Mucosa of rectum (tissue), 2 donors: ENCODE data around the gene EXOC7.

Source experiments
- H3K27ac ChIP-seq, 2 donors: one replicate each; pipeline ENCODE4 v1.7.0; 2013; ENCODE audit warnings: inconsistent platforms in 2 of 2, low read depth in 2 of 2, low read length in 2 of 2
- H3K27me3 ChIP-seq, 2 donors: one replicate each; pipeline ENCODE4 v1.7.0; 2013; ENCODE audit warnings: low read length in 2 of 2; ENCODE audit not compliant: control insufficient read depth in 2 of 2, insufficient read depth in 2 of 2
- H3K36me3 ChIP-seq, 2 donors: one replicate each; pipeline ENCODE4 v1.7.0; 2013; ENCODE audit warnings: low read length in 2 of 2; ENCODE audit not compliant: control insufficient read depth in 2 of 2, insufficient read depth in 2 of 2
- H3K4me1 ChIP-seq, 2 donors: one replicate each; pipeline ENCODE4 v1.7.0; 2013; ENCODE audit warnings: low read length in 2 of 2, mild to moderate bottlenecking in 1 of 2; ENCODE audit not compliant: control insufficient read depth in 2 of 2, insufficient read depth in 2 of 2
- H3K4me3 ChIP-seq, 2 donors: one replicate each; pipeline ENCODE4 v1.7.0; 2013; ENCODE audit warnings: low read length in 2 of 2
- H3K9ac ChIP-seq, 2 donors: one replicate each; pipeline ENCODE4 v1.7.0; 2013; ENCODE audit warnings: low read length in 2 of 2, low read depth in 1 of 2, mild to moderate bottlenecking in 1 of 2
- H3K9me3 ChIP-seq, 2 donors: one replicate each; pipeline ENCODE4 v1.7.0; 2013; ENCODE audit warnings: low read length in 2 of 2; ENCODE audit not compliant: control insufficient read depth in 2 of 2
- donor health status: healthy.
- donor health status: Normal muscosa, but diverticular disease.

The EXOC7 gene

DNA sequence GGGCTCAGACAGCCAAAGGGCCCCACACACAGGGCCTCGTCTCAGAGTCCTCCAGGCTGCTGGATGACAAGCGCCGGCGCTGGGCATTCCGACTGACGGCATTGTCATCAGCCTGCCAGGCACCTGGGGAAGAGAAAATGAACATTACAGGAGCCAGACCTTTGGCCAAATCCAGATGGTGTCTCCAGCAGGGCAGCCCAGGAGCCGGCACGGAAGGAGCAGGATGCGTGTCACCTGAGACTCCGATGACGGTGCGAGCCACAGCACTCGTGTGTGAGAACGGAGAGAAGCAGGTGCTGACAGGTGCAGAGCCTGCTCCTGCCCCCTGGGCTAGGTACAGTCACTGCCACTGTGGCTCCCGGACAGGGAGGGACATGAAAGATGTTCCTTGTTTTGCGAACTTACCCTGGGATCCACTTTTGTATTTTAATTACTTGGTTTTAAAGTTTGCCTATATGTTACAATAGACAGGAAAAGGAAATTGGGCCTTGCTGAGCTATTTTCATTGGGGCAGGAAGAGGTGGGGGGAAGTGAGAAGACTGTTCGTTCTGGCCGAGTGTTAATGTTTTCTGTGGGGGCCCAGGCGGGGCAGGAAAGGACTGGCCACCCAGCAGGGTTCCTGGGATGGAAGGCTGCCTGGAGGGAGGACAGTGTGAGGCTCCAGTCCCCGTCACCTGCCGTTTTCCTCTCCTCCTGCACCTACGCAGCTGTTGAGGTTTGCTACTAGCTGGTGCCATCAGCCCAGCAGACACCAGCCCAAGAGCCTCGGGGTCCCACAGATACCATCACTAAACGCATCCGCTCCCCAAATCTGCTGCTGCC lies 41.9 kb upstream of the EXOC7 start:
- Histone ChIP-seq H3K4me1 (peaks cover 14 to 20% of the 10 kb centered on the region in 2 donors), H3K27ac (peak overlapping the region; percentile 5 to 76), H3K9ac (peak overlapping the region; percentile 9 to 38), H3K27me3 (peaks cover 0 to 2% of the 10 kb centered on the region in 2 donors), H3K36me3 (peaks cover 0 to 2% of the 10 kb centered on the region in 2 donors), H3K9me3 (no peaks in the 10 kb centered on the region), H3K4me3 (no peak overlapping the region)

GRCh38 chr17:76142585-76143041 lies 39.0 kb upstream of the EXOC7 start:
- Histone ChIP-seq H3K27ac (no peak overlapping the region), H3K9me3 (no peaks in the 10 kb centered on the region), H3K27me3 (peaks cover 10 to 12% of the 10 kb centered on the region in 2 donors), H3K4me1 (peaks cover 18 to 31% of the 10 kb centered on the region in 2 donors), H3K9ac (no peak overlapping the region), H3K4me3 (no peak overlapping the region), H3K36me3 (peaks cover 0 to 2% of the 10 kb centered on the region in 2 donors)

DNA sequence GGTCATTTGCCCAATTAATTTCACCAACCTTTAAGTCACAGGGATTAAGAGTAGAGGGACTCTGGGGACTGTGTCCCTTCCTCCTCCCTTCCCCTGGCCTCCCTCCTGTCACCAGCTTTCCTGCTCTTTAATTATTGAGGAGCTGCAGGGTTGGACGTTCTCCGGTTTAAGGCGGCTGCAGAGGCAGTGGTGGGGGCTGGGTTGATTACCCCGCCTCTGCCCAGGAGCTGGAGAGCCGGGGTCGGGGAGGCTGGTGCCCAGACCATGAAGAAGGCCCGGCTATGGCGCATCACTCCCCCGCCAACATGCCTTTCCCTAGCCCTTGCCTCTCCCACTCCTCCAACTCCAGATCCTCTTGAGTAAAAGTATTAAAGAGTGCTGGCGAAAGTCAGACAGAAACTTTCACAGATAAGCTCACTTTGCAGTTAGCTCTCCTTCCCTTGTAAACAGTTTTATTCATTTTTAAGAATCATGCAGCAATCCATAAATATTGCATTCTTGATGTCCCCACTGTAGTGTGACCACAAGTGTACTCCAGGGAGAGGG lies 38.5 kb upstream of the EXOC7 start:
- Histone ChIP-seq H3K36me3 (peaks cover 0 to 2% of the 10 kb centered on the region in 2 donors), H3K4me3 (no peak overlapping the region), H3K27me3 (peaks cover 10 to 12% of the 10 kb centered on the region in 2 donors)

DNA sequence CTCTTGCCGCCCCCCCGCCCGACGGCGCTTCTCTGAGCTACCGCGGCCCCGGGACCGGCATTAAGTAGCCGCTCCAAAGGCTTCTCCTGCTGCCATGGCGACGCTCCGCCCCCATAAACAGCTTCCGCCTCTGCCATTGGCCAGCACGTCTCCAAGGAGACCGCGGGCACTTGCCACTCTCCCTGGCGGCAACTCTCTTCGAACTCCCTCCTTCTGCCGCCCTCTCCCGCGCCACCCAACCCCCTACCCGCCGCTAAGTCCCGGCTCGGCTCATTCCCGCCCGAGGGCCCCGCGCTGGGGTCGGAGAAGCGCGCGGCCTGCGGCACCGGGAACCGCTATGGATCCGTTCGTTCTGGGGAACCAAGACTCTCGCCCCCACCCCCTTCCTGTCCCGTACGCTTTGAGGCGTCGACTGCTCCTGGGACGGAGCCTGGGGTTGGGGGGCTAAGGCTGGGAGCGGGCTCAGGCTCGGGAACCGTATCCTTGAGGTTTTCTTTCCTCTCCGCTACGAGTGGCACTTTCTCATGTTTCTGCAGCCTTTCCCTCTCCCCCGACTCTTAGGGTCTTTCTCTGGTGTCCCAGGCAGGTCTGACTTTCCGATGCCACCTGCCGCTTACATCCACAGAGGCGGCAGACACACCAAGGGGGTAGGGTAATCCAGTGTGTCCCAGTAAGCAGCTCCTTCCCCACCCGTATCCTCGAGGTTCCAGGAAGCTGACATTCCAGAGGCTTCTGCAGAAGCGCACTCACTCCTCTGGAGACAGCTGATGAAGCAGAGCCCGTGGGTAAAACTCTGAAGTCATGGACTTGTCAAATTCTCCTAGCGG lies 37.8 kb upstream of the EXOC7 start, which contains the start of gene FOXJ1:
FOXJ1 (minus strand) TSS at position 34 of the 827 bp plus-strand sequence. CDS start 850 bp downstream, outside the sequence.
- H3K4me1 ChIP-seq, result peaks cover 18 to 31% of the 10 kb centered on the region in 2 donors
- peak within 1 kb of the TSS; percentile 56 to 69 for H3K4me3 ChIP-seq
- no peaks in the 10 kb centered on the region for H3K9me3 ChIP-seq
- peak within 1 kb of the TSS; percentile 6 to 49 for H3K9ac ChIP-seq
- peaks cover 0 to 2% of the 10 kb centered on the region in 2 donors for H3K36me3 ChIP-seq
- H3K27ac ChIP-seq, result no peak within 1 kb of the TSS
- H3K27me3 ChIP-seq, result peaks cover 10 to 12% of the 10 kb centered on the region in 2 donors

More for the DNA sequence above, 38.5 kb upstream of the EXOC7 start:
- Histone ChIP-seq H3K9me3 (no peaks in the 10 kb centered on the region), H3K27ac (no peak overlapping the region), H3K4me1 (peaks cover 18 to 31% of the 10 kb centered on the region in 2 donors), H3K9ac (no peak overlapping the region)

- Histone ChIP-seq H3K27me3 (peaks cover 10 to 12% of the 10 kb centered on the region in 2 donors), H3K27ac (no peak overlapping the region), H3K9me3 (no peaks in the 10 kb centered on the region), H3K4me3 (peak overlapping the region; percentile 56 to 69), H3K9ac (no peak overlapping the region), H3K4me1 (peaks cover 12 to 25% of the 10 kb centered on the region in 2 donors), H3K36me3 (peaks cover 0 to 2% of the 10 kb centered on the region in 2 donors)
Observed at GRCh38 chr17:76140661-76141211, 37.1 kb upstream of the EXOC7 start.

DNA sequence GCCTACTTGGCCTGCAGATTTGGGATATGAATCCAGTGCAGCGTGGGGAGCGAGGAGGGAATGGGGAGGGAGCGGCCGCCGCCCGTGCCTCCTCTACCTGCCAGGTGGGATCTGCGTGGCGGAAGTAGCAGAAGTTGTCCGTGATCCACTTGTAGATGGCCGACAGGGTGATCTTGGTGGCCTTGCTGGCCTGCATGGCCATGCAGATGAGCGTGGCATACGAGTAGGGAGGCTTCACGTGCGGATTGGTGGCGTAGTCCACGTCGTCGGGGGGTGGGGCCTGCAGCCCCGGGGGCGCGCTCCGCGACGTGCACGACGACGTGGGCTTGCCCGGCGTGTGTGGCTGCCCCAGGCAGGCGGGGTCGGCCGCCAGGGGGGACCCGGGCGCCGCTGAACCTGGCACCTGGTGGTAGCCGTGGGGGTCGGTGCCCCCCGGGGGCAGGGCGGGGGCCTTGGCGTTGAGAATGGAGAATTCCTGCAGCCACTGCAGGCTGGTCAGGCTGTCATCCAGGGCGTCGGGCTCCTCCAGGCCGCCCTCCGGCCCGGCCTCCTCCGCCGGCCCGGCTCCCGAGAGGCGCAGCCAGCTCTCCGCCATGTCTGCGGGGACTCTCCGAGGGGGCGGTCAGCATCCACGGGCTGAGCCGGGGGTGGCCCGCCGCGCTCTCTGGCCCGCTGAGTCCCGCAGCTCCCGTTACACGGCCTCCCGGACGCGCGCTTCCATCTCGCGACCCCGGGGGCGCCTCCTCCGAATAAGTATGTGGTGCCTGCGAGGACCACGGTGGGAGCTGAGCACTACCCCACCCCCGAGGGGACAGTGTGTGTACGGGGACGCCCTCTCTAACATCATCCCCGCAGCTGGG lies 36.4 kb upstream of the EXOC7 start:
- Histone ChIP-seq H3K36me3 (peaks cover 0 to 2% of the 10 kb centered on the region in 2 donors), H3K4me3 (peak overlapping the region; percentile 39 to 59), H3K9me3 (no peaks in the 10 kb centered on the region), H3K4me1 (peaks cover 12 to 21% of the 10 kb centered on the region in 2 donors), H3K9ac (peak overlapping the region in 1 of 2 donors; percentile 9), H3K27ac (no peak overlapping the region), H3K27me3 (peaks cover 10 to 12% of the 10 kb centered on the region in 2 donors)

DNA sequence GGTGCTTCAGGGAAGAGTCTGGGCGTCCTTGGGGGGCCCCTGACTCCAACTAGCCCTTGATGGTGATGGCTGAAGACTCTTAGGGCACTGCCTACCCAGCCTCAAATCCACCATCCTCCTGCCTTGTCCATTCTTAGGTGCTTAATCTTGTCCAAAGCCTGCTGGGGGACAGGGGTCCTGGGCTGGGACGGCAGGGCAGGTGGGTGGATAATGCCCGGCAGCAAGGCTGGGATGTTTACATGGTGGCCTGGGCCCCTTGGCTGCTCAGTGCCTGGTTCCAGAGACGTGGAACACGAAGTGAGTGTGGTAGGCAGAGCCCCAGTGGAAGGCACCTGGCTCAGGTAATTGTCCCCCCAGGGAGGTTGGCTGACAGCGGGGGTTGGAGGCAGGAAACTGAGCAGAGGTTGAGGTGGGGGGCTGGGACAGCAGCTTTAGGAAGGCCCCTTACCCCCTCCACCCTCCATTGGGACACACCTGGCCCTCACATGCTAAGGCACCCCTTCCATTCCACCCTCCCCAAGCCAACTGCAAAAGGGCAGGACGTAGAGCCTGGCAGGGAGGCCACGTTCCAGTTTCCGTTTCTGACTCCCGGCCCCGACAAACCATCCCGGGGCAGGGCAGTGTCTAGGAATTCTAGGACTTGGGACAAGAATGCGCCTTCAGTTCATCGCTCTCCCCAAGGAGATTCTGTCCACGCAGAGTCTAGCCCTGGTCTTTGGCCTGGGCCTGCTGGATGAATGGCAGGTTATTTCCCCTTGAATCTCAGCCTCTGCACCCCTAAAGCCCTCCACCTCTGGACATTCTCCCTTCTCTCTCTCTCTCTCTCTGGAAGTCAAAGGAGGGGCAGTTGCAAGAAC lies 35.5 kb upstream of the EXOC7 start:
- no peaks in the 10 kb centered on the region for H3K9me3 ChIP-seq
- H3K36me3 ChIP-seq, result no peaks in the 10 kb centered on the region
- peak overlapping the region; percentile 39 to 59 for H3K4me3 ChIP-seq
- peaks cover 10 to 12% of the 10 kb centered on the region in 2 donors for H3K27me3 ChIP-seq
- H3K9ac ChIP-seq, result peak overlapping the region in 1 of 2 donors; percentile 9
- no peak overlapping the region for H3K27ac ChIP-seq
- H3K4me1 ChIP-seq, result peaks cover 12 to 19% of the 10 kb centered on the region in 2 donors

DNA sequence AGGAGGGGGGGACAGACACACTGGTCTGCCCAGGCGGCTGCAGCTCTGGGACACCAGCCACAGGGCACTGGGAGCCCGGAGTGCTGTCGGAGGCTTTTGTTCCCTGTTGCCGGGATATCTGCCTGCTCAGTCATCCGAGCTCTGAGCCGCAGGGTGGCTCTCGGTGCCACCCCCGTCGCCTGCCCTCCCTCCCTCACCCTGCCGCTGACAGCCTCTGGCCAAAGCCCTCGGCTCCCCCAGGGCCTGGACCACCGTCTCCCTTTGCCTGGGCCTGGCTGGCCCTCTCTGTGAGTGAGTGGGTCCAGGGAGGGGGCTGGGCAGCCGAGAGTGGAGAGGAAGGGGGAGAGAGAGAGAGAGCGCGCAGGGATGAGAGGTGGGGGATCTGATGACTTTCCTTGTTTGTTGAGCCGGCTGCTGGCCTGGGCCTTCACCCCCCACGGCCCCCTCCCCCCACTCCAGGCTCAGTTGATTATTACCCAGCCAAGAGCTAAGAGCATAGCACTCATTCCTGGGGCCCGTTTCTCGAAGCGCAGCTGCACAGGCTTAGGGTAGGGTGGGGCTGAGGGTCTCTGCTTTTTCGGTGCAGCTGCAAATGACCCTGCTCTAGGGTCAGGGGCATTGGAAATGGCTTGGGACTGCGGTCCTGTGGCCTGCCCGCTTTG lies 34.8 kb upstream of the EXOC7 start:
- Histone ChIP-seq H3K36me3 (no peaks in the 10 kb centered on the region), H3K4me1 (peaks cover 12 to 17% of the 10 kb centered on the region in 2 donors), H3K9me3 (no peaks in the 10 kb centered on the region), H3K9ac (no peak overlapping the region), H3K27me3 (peaks cover 10 to 12% of the 10 kb centered on the region in 2 donors), H3K27ac (no peak overlapping the region), H3K4me3 (no peak overlapping the region)
